Keratinocyte (primary cell): ENCODE measurements around the gene LYPD1. TPM values are rescaled to one million over a fixed set of nuclear protein-coding genes. Genes with fewer than 3 reads are reported as not detected.

Source experiments
- DNase-seq: peaks from one replicate; pipeline ENCODE4 v3.0.0-alpha.2; 2011; ENCODE audit warnings: low read depth, missing footprints, low spot score
- FAIRE-seq: peaks from 2 replicates; lab custom pipeline; 2011; peaks lifted over from hg19 to GRCh38; lab: Jason Lieb, UNC
- H2AFZ ChIP-seq: 2 replicates; pipeline ENCODE4 v1.6.0; 2012; ENCODE audit warnings: low read length, control low read depth, inconsistent platforms; ENCODE audit not compliant: control insufficient read depth
- H3K27ac ChIP-seq: 2 replicates; pipeline ENCODE4 v1.5.1; 2011; ENCODE audit warnings: low read length; ENCODE audit not compliant: control insufficient read depth, insufficient read depth
- H3K27me3 ChIP-seq: 3 replicates; pipeline ENCODE4 v1.6.0; 2011; ENCODE audit warnings: low read length; ENCODE audit not compliant: control insufficient read depth, insufficient read depth; ENCODE audit errors: extremely low read depth
- H3K36me3 ChIP-seq, 2 experiments: 2 replicates in 1 of 2; 3 replicates in 1 of 2; pipeline ENCODE4 v1.5.1; 2011; ENCODE audit warnings: low read length in 2 of 2, mild to moderate bottlenecking in 1 of 2; ENCODE audit not compliant: control insufficient read depth in 2 of 2, insufficient read depth in 2 of 2; ENCODE audit errors: extremely low read depth in 1 of 2
- H3K4me1 ChIP-seq: 3 replicates; pipeline ENCODE4 v1.5.1; 2011; ENCODE audit warnings: low read length; ENCODE audit not compliant: control insufficient read depth, insufficient read depth; ENCODE audit errors: extremely low read depth
- H3K4me2 ChIP-seq: 3 replicates; pipeline ENCODE4 v1.6.0; 2011; ENCODE audit warnings: low read depth, low read length; ENCODE audit not compliant: control insufficient read depth, insufficient read depth; ENCODE audit errors: extremely low read depth
- H3K4me3 ChIP-seq, 3 experiments: fragments of 200-600 bp in 1 of 3; sonication (generic) in 1 of 3; 2 replicates in 2 of 3; 3 replicates in 1 of 3; pipeline ENCODE4 v1.5.1; 2011 to 2016; ENCODE audit warnings: low read length in 3 of 3, mild to moderate bottlenecking in 3 of 3, control low read depth in 2 of 3, inconsistent platforms in 1 of 3, low read depth in 1 of 3, mixed read lengths in 1 of 3, mixed run types in 1 of 3, moderate library complexity in 1 of 3; ENCODE audit not compliant: control insufficient read depth in 2 of 3, insufficient read depth in 2 of 3; ENCODE audit errors: extremely low read depth in 1 of 3
- H3K79me2 ChIP-seq: 2 replicates; pipeline ENCODE4 v1.6.0; 2012; ENCODE audit warnings: low read length; ENCODE audit not compliant: control insufficient read depth, insufficient read depth
- H3K9ac ChIP-seq: 3 replicates; pipeline ENCODE4 v1.6.0; 2011; ENCODE audit warnings: low read length; ENCODE audit not compliant: control insufficient read depth, insufficient read depth; ENCODE audit errors: extremely low read depth
- H3K9me1 ChIP-seq: 3 replicates; pipeline ENCODE4 v1.6.0; 2011; ENCODE audit warnings: low read length; ENCODE audit not compliant: control insufficient read depth, insufficient read depth; ENCODE audit errors: extremely low read depth
- H3K9me3 ChIP-seq: 2 replicates; pipeline ENCODE4 v1.5.1; 2012; ENCODE audit warnings: low read depth, low read length; ENCODE audit not compliant: control insufficient read depth
- H4K20me1 ChIP-seq: 3 replicates; pipeline ENCODE4 v1.6.0; 2011; ENCODE audit warnings: low read length; ENCODE audit not compliant: control insufficient read depth, insufficient read depth; ENCODE audit errors: extremely low read depth
- CTCF ChIP-seq, 3 experiments: IDR thresholded peaks in 1 of 3; conservative IDR thresholded peaks in 1 of 3; optimal IDR thresholded peaks in 1 of 3; 2 replicates in 2 of 3; 3 replicates in 1 of 3; pipeline versions ENCODE3 to v1.5.1; 2011; ENCODE audit warnings: low read length in 3 of 3, mild to moderate bottlenecking in 3 of 3, moderate library complexity in 2 of 3, control low read depth in 1 of 3, inconsistent platforms in 1 of 3; ENCODE audit not compliant: insufficient read depth in 2 of 3; ENCODE audit errors: extremely low read depth in 1 of 3
- EZH2 ChIP-seq: IDR thresholded peaks from one replicate; pipeline ENCODE4 v1.6.1; 2012; ENCODE audit warnings: inconsistent platforms, mild to moderate bottlenecking, low read length, moderate library complexity
- dilution Hi-C: fragments of 300-500 bp; cut with MboI; formaldehyde crosslinking; loops from one replicate; pipeline ENCODE4 v1.7.0; 2020; ENCODE audit warnings: low sequenced_read_pairs; ENCODE audit not compliant: extremely low pct_ligation_motif_present
- polyA plus RNA-seq, 5 experiments: library from polyadenylated mRNA; depleted of rRNA in 3 of 5; stranded (reverse) in 3 of 5; stranded (forward) in 1 of 5; unstranded in 1 of 5; fragments of >200 nt; gene quantifications; 1 replicate in 1 of 5; 2 replicates in 3 of 5; 3 replicates in 1 of 5; pipeline versions ENCODE4 v1.2.1 to v1.2.3, GENCODE V29; 2011 to 2012; ENCODE audit warnings: missing spikeins in 2 of 5, low read depth in 1 of 5, low replicate concordance in 1 of 5

LYPD1 gene
- polyA plus RNA-seq, 1 donor (not counting 4 experiments of a cell fraction or from before 2014, with no cell fraction given): 0.03 TPM

- FAIRE-seq (no peak), DNase-seq (no peak)
- no peaks in the 10 kb centered on the region for H4K20me1 ChIP-seq
- no peaks in the 10 kb centered on the region for H3K9me1 ChIP-seq
- no peak overlapping the region for H3K27ac ChIP-seq
- H3K9me3 ChIP-seq: no peaks in the 10 kb centered on the region
- H3K4me3 ChIP-seq: no peak overlapping the region
- peaks cover 39% of the 10 kb centered on the region for H3K27me3 ChIP-seq
- no peaks in the 10 kb centered on the region for H3K36me3 ChIP-seq
- H3K79me2 ChIP-seq: no peaks in the 10 kb centered on the region
- TF ChIP-seq EZH2 (no peak), CTCF (optimal IDR thresholded peaks at IDR 0.05 in 1 of 3, IDR thresholded peaks at IDR 0.05 in 1 of 3, conservative IDR thresholded peaks at IDR 0.05 in 1 of 3; ENCODE audit: extremely low read depth in 1 of 3, insufficient read depth in 2 of 3, low read length in 3 of 3) (peak in 1 of 3 experiments; percentile 18)
- no peak overlapping the region for H2AFZ ChIP-seq
- no peak overlapping the region for H3K9ac ChIP-seq
- H3K4me1 ChIP-seq: peaks cover 27% of the 10 kb centered on the region
- H3K4me2 ChIP-seq: peak overlapping the region; percentile 86
- dilution Hi-C loops: no loop called here
Observed at GRCh38 chr2:132668189-132668823, 1.7 kb downstream of the LYPD1 start.

GRCh38 chr2:132667706-132668105, 2.3 kb downstream of the LYPD1 start:
- H3K27me3 ChIP-seq: peaks cover 39% of the 10 kb centered on the region
- no peak for FAIRE-seq
- dilution Hi-C loops: no loop called here

More at GRCh38 chr2:132667706-132668105, 2.3 kb downstream of the LYPD1 start:
- Histone ChIP-seq H3K27ac (no peak overlapping the region), H3K4me3 (no peak overlapping the region), H3K4me2 (no peak overlapping the region), H3K9me1 (no peaks in the 10 kb centered on the region), H3K9ac (no peak overlapping the region), H3K79me2 (no peaks in the 10 kb centered on the region), H2AFZ (no peak overlapping the region), H4K20me1 (no peaks in the 10 kb centered on the region), H3K36me3 (no peaks in the 10 kb centered on the region), H3K9me3 (no peaks in the 10 kb centered on the region), H3K4me1 (peaks cover 27% of the 10 kb centered on the region)
- TF ChIP-seq EZH2 (no peak), CTCF (optimal IDR thresholded peaks at IDR 0.05 in 1 of 3, IDR thresholded peaks at IDR 0.05 in 1 of 3, conservative IDR thresholded peaks at IDR 0.05 in 1 of 3; ENCODE audit: extremely low read depth in 1 of 3, insufficient read depth in 2 of 3, low read length in 3 of 3) (no peak)
- no peak for DNase-seq
